Fibroblast of lung (primary cell): ENCODE data around the gene CCNK.

Experiments
- EZH2 ChIP-seq: IDR thresholded peaks from 2 replicates; pipeline ENCODE4 v1.5.1; 2012; ENCODE audit warnings: low read length, control low read depth, mild to moderate bottlenecking; ENCODE audit errors: missing control alignments
- TF ChIP-seq, protein P1 (sequence below), 2 donors: IDR thresholded peaks in 1 of 2; conservative IDR thresholded peaks in 1 of 2; 1 replicate in 1 of 2; 2 replicates in 1 of 2; pipeline ENCODE4 v1.5.1; 2011 to 2012; ENCODE audit warnings: low read length in 2 of 2, control low read depth in 1 of 2, inconsistent platforms in 1 of 2, low read depth in 1 of 2, mild to moderate bottlenecking in 1 of 2

DNA sequence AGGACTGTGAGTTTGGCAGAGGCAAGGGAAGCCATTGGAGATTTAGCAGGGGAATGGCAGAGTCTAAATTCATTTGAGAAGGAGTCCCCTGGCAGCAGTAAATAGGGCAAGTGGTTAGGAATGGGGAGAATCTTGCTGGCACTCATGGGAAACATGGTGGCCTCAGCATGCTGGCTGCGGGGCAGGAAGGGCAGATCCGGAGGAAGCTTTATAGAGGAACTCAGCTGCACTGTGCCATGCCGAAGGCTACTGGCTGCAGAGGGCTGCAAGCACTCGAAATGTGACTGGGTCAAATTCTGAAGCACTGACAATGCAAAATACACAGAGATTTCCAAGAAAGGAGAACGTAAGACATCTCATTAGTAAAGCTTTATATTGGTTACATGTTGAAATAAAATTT is 23.9 kb downstream of the CCNK start:
- TF ChIP-seq, protein P1, sequence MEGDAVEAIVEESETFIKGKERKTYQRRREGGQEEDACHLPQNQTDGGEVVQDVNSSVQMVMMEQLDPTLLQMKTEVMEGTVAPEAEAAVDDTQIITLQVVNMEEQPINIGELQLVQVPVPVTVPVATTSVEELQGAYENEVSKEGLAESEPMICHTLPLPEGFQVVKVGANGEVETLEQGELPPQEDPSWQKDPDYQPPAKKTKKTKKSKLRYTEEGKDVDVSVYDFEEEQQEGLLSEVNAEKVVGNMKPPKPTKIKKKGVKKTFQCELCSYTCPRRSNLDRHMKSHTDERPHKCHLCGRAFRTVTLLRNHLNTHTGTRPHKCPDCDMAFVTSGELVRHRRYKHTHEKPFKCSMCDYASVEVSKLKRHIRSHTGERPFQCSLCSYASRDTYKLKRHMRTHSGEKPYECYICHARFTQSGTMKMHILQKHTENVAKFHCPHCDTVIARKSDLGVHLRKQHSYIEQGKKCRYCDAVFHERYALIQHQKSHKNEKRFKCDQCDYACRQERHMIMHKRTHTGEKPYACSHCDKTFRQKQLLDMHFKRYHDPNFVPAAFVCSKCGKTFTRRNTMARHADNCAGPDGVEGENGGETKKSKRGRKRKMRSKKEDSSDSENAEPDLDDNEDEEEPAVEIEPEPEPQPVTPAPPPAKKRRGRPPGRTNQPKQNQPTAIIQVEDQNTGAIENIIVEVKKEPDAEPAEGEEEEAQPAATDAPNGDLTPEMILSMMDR (conservative IDR thresholded peaks at IDR 0.05 in 1 of 2, IDR thresholded peaks at IDR 0.05 in 1 of 2; ENCODE audit: low read depth in 1 of 2, low read length in 2 of 2): no peak
- TF ChIP-seq EZH2: no peak
